ENCODE measurements around the gene NAGLU. TPM values are rescaled to one million over a fixed set of nuclear protein-coding genes. Genes with fewer than 3 reads are reported as not detected.
A peak's percentile ranks its signal among the peaks of the same experiment; 100 is the strongest.

The NAGLU gene
- total RNA-seq, 1 donor from 2014 or later, result 6.2 TPM

DNA sequence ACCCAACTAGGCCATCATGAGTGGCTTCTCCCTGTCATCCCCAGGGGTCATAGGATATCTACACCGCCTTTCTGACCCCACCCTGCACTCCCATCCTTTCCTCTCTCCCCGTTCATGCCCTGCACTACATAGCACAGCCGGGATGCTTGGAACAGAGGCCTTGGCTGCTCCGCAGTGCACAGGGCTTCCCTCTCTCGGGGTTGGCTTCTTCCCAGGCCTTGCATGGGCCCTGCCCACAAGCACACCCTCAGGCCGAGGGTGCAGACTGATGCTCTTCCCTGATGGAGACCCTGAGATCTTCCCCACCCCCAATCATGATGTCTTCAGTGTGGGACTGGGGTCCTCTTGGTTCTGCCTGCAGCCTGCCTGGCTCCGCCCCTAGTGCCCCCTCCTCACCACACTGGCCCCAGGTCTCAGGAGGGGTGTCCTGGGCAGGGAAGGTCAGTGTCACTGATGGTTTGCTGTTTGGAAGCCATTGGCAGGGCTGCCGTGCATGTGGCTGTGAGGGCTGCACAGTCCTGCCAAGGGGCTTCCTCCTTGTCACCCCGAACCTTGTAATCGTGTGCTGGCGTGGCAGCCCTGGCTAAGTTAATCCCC, 14.3 kb upstream of the NAGLU start:
- TF ChIP-seq EZH2 (IDR thresholded peaks at IDR 0.05), result no peak
- TF ChIP-seq, protein P1, sequence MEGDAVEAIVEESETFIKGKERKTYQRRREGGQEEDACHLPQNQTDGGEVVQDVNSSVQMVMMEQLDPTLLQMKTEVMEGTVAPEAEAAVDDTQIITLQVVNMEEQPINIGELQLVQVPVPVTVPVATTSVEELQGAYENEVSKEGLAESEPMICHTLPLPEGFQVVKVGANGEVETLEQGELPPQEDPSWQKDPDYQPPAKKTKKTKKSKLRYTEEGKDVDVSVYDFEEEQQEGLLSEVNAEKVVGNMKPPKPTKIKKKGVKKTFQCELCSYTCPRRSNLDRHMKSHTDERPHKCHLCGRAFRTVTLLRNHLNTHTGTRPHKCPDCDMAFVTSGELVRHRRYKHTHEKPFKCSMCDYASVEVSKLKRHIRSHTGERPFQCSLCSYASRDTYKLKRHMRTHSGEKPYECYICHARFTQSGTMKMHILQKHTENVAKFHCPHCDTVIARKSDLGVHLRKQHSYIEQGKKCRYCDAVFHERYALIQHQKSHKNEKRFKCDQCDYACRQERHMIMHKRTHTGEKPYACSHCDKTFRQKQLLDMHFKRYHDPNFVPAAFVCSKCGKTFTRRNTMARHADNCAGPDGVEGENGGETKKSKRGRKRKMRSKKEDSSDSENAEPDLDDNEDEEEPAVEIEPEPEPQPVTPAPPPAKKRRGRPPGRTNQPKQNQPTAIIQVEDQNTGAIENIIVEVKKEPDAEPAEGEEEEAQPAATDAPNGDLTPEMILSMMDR (IDR thresholded peaks at IDR 0.05), result no peak
- TF ChIP-seq EZH2phosphoT487 (IDR thresholded peaks at IDR 0.05), result no peak
- H3K36me3 Mint-ChIP-seq, result peaks cover 16% of the 10 kb centered on the region
- peak overlapping the region; percentile 100 for H3K27ac Mint-ChIP-seq
- H3K9me3 ChIP-seq (ENCODE audit: low read depth), result no peaks in the 10 kb centered on the region
- H4K20me1 ChIP-seq (ENCODE audit: low read depth), result no peaks in the 10 kb centered on the region
- no peak overlapping the region for H3K4me3 ChIP-seq
- H3K9ac ChIP-seq, result no peak overlapping the region
- H3F3A ChIP-seq (ENCODE audit: low read depth), result peaks cover 17% of the 10 kb centered on the region
- no peaks in the 10 kb centered on the region for H3K27me3 ChIP-seq
- H3K4me3 Mint-ChIP-seq, result peak overlapping the region; percentile 71
- H3K4me2 ChIP-seq, result no peak overlapping the region
- no peak overlapping the region for H3K27ac ChIP-seq
- H3K27me3 Mint-ChIP-seq (ENCODE audit: insufficient read depth, low read depth), result peaks cover 10% of the 10 kb centered on the region
- H3K4me1 Mint-ChIP-seq, result peaks cover 67% of the 10 kb centered on the region
- no peaks in the 10 kb centered on the region for H3K9me3 Mint-ChIP-seq
- H3K79me2 ChIP-seq (ENCODE audit: low read depth), result no peaks in the 10 kb centered on the region
- peaks cover 21% of the 10 kb centered on the region for H3K4me1 ChIP-seq
- no peak for DNase-seq (ENCODE audit: low spot score)
- no peak overlapping the region for H2AFZ ChIP-seq (replicated peaks)
- no peaks in the 10 kb centered on the region for H3K36me3 ChIP-seq

DNA sequence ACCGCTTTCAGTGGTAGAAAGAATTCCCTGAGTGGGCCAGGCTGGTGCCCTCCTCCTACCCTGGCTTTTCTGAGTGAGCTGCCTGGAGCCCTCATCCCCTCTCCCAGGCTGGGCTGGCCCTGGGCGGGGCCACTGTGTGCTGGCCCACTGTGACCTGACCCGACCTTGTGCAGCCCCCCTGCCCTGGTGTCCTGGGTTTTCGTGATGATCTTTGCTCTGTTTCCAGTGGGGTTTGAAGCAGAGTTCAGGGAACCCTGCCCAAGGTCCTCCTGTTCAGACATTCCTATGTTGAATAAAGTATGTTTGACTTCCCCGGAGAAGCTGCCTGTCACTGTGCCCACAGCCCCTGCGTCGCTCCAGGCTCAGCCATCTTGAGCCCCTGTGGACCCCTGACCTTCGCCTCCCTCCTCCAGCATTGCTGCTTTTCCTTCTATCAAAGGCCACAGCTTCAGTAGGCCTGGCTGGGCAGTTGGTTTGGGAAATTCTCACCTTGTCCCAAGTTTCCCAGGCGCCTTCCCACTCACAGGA, 13.7 kb upstream of the NAGLU start:
- Histone ChIP-seq H2AFZ (replicated peaks) (no peak overlapping the region), H3K4me2 (no peak overlapping the region), H3K79me2 (ENCODE audit: low read depth) (no peaks in the 10 kb centered on the region), H3K4me1 (peaks cover 21% of the 10 kb centered on the region), H3K27ac (no peak overlapping the region), H3K9ac (no peak overlapping the region), H3K9me3 (ENCODE audit: low read depth) (no peaks in the 10 kb centered on the region), H3F3A (ENCODE audit: low read depth) (peaks cover 17% of the 10 kb centered on the region), H3K27me3 (no peaks in the 10 kb centered on the region), H3K36me3 (no peaks in the 10 kb centered on the region), H3K4me3 (no peak overlapping the region), H4K20me1 (ENCODE audit: low read depth) (no peaks in the 10 kb centered on the region)
- TF ChIP-seq EZH2 (IDR thresholded peaks at IDR 0.05) (no peak), EZH2phosphoT487 (IDR thresholded peaks at IDR 0.05) (no peak)
- TF ChIP-seq, protein P1 (IDR thresholded peaks at IDR 0.05), result no peak
- Mint-ChIP-seq H3K27me3 (ENCODE audit: insufficient read depth, low read depth) (peaks cover 10% of the 10 kb centered on the region), H3K27ac (peak overlapping the region; percentile 100), H3K4me1 (peaks cover 69% of the 10 kb centered on the region), H3K4me3 (no peak overlapping the region), H3K36me3 (peaks cover 16% of the 10 kb centered on the region), H3K9me3 (no peaks in the 10 kb centered on the region)
- no peak for DNase-seq (ENCODE audit: low spot score)

DNA sequence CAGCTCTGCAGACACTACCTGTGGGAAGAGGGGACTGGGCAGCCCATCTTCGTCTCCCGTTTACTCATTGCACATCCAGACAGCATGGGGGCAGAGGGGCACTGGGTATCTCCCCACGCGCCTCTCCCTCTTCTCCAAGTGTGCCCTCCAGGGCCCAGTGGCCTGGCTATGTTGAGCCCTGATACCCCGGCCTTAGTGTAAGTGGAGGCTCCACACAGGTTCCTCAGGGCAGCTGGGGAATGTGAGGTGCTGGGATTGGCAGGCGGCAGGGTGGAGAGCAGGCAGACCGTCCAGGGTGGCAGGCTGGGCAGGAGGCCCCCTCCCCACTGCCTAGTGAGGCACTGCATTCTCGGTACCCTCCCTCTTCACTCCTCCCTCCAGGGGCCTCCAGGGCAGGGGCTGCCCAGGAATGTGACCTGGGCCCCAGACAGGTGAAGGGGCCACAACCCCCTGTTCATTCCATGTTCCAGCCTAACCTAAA, 13.2 kb upstream of the NAGLU start:
- H3K4me1 ChIP-seq, result peaks cover 21% of the 10 kb centered on the region
- peaks cover 17% of the 10 kb centered on the region for H3F3A ChIP-seq (ENCODE audit: low read depth)
- no peak overlapping the region for H3K9ac ChIP-seq
- H3K27me3 ChIP-seq, result no peaks in the 10 kb centered on the region
- H3K79me2 ChIP-seq (ENCODE audit: low read depth), result no peaks in the 10 kb centered on the region
- H3K36me3 ChIP-seq, result no peaks in the 10 kb centered on the region
- no peak overlapping the region for H2AFZ ChIP-seq (replicated peaks)
- H3K4me2 ChIP-seq, result no peak overlapping the region
- no peak for DNase-seq (ENCODE audit: low spot score)
- H3K27ac Mint-ChIP-seq, result peak overlapping the region; percentile 100
- H3K4me3 Mint-ChIP-seq, result peak overlapping the region; percentile 48
- H3K4me3 ChIP-seq, result no peak overlapping the region
- no peak for TF ChIP-seq EZH2 (IDR thresholded peaks at IDR 0.05)
- no peak for TF ChIP-seq EZH2phosphoT487 (IDR thresholded peaks at IDR 0.05)
- TF ChIP-seq, protein P1 (IDR thresholded peaks at IDR 0.05), result no peak
- no peaks in the 10 kb centered on the region for H3K9me3 ChIP-seq (ENCODE audit: low read depth)
- H3K36me3 Mint-ChIP-seq, result peaks cover 14% of the 10 kb centered on the region
- H3K27ac ChIP-seq, result no peak overlapping the region
- peaks cover 66% of the 10 kb centered on the region for H3K4me1 Mint-ChIP-seq
- no peaks in the 10 kb centered on the region for H4K20me1 ChIP-seq (ENCODE audit: low read depth)
- H3K27me3 Mint-ChIP-seq (ENCODE audit: insufficient read depth, low read depth), result peaks cover 8% of the 10 kb centered on the region
- H3K9me3 Mint-ChIP-seq, result no peaks in the 10 kb centered on the region
